ENCODE data around the gene FBF1.

FBF1 gene

DNA sequence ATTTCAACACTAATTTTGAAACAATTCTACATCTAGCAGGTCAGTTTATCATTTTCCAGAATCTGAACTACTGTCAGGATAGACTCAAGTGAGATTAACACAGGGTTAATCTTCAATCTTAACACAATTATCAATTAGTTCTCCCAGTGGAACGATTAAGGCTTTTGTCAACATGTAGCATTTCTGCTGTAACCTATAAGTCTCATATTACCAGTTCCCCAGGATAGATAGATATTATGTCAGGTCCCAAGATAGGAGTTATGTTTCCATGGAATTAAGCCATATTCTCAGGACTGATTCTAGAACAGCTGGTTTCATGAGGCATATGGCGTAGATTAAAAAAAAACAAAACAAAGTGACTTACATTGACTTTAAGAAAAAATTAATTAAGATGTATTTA is 4.4 kb upstream of the FBF1 start:
- DNase-seq: peak; percentile 46

DNA sequence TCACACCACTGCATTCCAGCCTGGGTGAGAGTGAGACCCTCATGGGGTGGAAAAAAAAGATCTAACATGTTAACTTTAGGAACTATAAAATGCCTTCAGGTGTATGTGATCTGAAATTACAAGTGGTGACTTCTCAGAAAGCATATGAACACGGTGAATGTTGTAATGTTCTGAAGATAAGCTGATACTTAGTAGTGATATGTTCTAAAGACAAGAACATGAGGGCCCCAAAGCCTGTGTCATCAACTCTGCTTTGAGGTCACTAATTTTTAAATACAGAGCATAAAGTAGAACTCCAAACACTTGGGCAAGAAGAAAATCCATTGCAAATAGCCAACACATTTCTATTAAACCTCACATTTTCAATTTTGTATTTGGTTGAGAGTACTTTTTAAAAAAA is 2.6 kb upstream of the FBF1 start:
- no peak for DNase-seq

DNA sequence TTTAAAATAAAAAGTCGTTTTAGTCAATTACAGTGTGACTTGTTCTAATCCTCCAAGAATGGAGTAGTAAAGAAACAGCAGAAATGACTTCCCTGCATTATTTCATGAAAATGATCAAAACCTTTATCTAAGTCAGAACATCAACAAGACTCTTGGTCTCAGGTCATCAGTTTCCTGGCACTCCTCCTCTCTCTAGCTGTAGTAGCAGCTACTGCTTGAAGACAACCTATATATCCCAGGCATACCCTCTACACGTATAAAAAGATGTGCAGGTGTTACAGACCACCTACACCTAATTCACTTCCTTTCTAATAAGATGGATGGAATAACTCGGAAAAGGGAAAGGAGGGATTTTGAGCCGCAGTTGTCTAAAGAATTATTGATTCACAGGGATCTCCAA is 1.6 kb upstream of the FBF1 start:
- DNase-seq: no peak

DNA sequence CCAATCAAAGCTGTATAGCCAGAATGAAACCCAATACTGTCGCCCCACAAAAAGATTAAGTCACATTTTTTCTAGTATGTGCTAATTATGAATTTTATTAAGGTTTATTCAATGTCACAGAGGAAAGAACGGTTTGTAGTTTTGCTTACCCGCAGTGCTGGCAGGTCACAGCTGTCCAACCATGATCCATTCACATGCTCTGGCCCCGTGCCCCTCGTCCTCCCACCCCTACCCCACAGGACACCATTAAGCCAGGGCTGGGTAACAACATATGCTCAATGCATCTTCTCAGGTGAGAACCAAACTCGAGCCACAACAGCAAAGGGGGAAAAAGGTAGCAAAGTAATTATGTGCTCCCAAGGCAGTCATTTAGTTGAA is 589 bp upstream of the FBF1 start:
- DNase-seq: no peak

DNA sequence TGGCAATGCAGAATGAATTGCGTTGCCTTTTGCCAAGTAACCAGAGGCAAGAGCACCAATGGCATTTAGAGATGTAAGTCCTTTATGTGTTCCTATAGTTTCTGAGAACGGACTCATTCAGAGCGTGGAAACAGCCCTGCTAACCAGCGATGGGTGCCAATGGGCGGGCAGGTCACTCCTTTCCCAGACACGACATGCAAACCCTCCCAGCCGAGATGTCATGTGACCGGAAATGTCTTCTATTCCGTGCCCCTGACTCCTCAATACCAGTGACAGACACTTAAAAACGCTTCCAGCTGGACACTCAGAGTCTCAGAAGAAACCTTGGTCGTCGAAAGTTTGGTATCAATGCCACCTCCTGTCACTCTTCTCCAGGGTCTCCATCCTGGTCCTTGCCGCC is 3.2 kb downstream of the FBF1 start:
- no peak for DNase-seq

DNA sequence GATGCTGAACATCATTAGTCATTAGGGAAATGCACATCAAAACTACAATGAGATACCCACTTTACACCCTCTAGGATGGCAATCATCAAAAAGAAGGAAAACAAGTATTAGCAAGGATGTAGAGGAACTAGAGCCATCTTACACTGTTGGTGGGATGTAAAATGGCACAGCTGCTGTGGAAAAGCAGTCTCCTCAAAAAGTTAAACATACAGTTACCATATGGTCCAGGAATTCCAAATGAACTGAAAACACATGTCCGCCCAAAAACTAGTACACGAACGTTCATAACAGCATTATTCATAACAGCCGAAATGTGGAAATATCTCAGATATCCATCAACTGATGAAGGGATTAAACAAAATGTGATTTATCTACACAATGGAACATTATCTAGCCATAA is 7.0 kb downstream of the FBF1 start:
- DNase-seq: no peak

DNA sequence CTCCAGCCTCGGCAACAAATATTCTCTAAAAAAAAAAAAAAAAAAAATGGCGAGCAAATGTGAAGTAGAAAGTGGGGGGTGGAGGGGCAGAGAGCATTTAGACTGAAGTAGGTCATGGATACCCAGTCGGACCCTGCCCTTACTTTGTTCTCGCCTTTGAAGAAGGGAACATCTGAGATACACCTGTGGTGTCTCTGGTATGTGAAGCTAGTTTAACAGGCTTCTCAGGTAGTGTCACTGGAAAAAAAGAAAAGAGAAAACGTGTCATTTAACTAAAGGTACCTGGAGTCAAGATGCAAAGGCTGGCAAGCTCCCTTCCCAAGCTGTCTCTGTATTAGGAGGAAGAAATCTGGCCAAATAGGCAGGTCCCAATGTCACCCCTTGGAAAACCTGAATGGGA is 8.0 kb downstream of the FBF1 start:
- DNase-seq: no peak

DNA sequence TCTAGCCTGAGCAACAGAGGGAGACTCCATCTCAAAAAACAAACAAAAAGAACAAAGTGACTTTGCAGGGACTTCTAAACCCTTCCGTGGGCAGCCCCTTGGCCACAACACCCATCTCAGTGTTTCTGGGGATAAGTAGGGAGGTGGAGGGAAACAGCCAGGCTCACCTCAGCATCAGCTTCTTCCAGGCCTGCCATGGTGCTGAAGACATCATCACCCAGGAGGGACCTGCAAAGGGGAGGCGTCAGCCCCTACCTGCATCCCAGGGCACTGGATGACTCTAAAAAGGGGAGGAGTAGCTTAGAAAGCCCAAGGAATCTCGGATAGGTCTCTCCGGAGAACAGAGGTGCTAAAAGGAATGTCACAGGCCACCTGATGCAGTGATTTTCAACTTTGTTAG is 9.8 kb downstream of the FBF1 start:
- no peak for DNase-seq

DNA sequence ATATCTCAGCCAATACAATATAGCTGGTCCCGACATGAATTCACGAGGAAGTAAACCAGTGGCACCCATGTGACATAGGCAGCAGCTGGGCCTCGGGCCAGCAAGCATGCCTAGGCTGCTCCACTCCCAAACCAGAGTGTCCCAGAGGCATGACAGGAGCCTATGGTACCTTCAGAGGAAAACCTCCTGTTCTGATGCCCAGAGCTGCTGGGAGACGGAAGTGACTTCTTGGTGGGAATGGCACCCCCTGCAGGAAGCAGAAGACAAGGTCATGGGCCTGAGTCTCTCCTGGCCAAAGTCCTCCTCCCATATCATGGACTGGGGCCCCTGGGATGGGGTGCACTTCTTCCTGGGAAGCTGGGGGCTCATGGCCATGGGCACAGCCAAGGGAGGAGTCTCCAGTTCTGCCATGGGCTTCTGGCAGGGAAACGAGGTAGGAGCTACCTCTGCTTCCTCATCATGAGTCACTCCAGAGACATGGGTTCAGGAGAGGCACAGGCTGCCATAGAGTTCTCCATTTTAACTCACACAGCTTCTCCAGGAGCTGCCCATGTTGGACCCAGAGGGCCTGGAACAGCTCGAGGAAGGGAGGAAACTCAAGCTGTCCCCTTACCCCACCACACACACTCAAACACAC is 13.4 kb downstream of the FBF1 start:
- no peak for DNase-seq

DNA sequence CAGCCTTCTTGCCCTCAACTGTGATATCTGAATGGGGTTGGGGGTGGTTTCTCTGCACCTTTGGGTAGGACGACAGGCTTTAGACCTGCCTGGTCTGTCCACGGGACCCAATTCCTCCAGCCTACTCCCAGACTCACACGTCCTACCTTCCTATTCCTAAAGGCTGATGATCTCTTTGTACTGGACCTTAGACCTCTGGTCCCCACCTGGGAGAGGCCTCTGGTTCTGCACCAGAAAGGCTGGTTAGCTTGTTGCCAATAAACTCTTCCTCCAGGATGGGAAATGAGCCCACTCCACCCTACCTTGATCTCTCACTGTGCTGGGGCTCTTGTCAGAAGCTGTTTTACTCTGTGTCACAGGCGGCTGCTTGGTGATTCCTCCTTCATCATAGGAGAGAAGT is 14.4 kb downstream of the FBF1 start:
- no peak for DNase-seq

DNA sequence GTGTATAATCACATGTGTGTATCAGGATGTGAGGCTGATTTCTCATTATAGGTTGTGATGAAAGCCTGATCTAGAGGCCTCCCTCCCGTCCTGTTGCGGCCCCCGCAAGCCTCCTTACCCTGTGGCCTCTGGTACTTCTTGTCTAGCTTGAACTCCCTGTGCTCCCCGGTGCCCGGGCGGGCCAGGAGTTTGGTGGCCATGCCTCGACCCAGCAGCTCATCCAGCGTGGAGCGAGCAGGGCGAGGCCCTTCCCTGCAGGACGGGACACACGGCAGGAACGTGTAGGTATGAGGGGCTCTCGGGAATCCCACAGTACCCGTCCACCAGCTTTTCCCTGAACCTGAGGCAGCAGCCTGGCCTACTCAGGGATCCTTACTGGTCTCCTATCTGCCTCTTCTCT is 14.9 kb downstream of the FBF1 start:
- DNase-seq: no peak

DNA sequence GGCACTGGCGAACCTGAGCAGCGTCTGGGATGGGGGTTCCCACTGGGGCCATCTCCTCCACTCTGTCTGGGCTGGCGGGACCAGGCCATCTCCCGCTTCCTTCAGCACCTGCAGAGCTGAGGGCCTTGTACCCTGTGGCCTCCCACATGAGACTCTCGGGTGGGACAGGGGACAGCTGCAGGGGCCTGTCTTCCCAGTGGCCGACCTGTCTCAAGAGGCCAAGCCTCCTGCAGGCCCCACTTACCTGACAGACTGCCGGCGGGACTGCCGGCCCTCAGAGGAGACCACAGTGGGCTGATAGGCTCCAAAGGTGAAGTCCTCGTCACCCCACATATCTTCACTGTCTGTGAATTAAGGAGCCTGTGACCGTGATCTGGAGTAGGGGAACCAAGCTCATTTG is 15.7 kb downstream of the FBF1 start:
- no peak for DNase-seq

DNA sequence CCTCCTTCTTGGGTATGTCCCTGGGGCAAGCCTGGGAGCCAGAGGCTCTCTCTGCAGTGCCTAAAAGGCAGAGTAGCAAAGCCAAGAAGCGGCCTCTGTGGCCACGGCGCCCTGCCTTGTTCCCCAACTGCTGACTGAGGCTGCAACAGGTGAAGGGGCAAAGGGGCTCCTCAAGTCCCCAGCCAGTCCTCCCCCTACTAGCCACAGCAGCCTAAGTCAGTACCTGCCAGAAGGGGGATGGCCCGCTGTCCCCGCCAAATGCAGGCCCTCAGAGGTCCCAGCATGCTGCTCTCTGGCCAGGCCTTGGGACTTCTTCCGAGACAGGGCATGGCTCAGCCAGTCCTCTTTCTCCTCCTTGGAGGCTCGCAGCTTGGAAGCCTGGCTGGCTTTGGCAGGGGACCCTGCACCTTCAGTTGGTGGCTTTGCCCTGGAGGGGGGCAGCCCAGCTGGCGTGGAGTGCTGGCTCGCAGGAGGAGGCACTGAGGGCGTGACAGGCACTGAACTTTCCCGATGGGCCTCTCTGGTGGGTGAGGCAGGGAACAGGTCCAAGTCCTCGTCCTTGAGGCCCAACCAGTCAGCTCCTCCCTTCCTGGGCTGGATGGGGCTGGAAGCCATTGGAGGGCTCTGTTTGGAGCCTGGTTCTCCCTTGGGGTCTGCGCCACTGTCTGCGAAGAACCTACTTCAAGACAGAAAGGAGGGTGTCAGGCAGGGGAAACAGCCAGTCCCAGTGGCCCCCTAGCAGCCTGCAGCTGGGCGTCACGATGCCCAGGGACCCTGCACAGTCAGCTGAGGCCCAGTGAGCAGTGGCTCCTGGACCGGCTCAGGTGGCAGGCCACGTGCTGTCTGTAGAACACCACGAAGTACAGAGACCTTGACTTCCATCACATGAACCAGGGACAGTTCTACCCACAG is 17.6 kb downstream of the FBF1 start:
- no peak for DNase-seq

DNA sequence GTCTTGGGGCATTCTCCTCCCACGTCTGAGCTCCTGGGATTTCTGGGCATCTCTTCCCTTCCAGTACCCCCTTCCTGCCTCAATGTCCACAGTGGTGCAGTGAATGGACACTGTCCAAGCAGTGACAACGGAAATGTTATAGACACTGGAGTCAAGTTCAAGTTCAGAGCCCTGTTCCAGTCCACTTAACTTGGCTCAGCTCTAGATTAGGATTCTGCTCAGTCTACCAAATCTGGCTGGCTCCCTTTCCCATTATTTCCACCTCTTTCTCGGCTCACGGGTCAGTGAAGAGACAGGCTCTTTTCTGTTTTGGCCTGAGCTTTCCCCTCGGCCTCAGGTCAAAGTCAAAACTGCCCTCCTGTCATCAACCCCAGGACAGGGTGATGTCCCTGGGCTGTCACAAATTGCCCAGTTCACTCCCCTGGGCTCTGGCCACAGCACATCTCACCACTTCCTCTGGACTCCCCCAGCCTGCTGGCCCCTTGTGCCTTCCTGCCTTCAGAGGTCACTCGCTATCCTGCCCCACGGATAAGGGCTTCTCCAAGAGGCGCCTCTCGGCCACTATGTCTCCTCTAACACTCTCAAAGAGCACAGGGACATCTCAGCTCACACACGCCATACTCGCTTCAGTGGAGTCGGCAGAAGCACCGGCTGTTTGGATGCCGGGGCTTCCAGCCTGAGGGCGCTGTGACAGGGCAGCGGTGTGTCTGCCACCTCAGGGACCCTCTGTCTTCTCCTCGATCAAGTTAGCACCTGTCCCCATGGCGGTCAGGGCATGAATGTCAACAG is 18.5 kb downstream of the FBF1 start:
- DNase-seq: no peak

DNA sequence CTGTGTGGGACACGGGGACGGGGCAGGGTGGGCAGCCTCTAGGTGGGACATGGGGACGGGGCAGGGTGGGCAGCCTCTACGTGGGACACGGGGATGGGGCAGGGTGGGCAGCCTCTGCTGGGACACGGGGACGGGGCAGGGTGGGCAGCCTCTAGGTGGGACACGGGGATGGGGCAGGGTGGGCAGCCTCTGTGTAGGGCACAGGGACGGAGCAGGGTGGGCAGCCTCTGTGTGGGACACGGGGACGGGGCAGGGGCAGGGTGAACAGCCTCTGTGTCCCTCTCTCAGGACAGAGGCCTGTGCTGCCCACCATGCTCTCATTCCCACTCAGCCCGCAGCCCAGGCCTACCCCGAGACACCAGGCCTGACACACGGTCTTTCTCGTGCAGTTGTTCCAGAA is 19.2 kb downstream of the FBF1 start:
- no peak for DNase-seq

DNA sequence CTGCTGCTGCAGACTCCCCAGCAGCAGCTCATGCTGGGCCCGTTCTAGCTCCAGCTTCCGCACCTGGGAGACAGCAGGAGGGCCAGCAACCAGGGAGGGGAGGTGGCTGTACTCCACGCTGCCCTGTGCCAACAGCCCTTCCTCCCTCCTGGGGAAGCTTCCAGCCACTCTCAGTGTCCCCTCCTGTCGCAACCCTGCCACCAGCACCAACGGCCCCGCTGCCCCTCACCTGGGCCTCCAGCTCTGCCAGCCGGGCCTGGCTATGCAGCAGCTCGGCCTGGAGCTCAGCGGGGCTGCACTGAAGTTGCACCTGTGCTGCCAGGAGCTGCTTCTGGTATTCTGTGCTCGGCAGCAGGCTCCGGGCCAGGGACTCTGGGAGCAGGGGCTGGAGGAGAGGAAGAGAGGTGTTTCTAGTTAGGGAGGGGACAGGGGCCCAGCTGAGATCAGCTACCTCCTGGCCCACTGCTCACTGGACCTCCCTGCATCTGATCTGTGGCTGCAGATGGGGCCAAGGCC is 20.7 kb downstream of the FBF1 start:
- no peak for DNase-seq

DNA sequence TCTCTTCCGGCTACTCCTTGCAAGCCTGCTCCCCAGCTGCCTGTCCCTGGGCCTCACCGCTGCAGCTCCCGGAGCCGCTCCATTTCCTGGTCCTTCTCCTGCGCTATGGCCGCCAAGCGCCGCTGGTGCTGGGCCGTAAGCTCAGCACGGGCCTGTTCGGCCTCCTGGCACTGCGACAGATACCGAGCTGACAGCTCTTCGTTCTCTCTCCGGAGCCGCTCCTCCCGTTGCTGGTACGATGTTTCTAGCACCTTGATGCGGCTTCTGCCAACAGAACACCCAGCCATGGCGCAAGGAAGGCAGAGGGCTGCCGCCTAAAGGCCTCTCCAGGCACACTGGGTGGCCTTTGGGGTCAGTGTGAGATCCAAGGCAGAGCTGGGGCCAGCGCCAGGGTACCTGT is 21.2 kb downstream of the FBF1 start:
- no peak for DNase-seq

DNA sequence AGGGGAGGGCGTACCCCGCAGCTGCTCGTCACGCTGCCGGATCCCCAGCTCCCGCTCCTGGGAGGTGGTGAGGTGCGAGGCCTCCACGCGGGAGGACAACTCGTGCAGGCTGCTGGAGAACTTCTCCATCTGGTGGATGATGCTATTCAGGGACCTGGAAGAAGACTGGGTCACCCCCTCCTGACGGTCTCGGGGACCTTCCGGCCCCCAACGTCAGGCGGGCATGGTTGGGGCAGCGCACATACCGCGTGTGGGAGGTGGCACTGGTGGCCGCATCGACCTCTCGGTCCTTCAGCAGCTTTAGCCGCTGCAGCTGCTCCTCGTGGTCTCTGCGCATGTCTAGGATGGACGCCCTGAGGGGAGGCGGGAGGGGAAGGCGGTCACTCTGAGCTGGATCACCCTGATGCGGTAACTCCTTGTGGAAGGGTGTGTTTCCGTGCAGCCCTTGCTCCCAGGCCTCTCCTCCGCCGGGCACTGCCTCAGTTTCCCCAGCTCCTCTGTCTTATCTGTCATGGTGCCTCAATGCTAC is 22.9 kb downstream of the FBF1 start:
- no peak for DNase-seq

DNA sequence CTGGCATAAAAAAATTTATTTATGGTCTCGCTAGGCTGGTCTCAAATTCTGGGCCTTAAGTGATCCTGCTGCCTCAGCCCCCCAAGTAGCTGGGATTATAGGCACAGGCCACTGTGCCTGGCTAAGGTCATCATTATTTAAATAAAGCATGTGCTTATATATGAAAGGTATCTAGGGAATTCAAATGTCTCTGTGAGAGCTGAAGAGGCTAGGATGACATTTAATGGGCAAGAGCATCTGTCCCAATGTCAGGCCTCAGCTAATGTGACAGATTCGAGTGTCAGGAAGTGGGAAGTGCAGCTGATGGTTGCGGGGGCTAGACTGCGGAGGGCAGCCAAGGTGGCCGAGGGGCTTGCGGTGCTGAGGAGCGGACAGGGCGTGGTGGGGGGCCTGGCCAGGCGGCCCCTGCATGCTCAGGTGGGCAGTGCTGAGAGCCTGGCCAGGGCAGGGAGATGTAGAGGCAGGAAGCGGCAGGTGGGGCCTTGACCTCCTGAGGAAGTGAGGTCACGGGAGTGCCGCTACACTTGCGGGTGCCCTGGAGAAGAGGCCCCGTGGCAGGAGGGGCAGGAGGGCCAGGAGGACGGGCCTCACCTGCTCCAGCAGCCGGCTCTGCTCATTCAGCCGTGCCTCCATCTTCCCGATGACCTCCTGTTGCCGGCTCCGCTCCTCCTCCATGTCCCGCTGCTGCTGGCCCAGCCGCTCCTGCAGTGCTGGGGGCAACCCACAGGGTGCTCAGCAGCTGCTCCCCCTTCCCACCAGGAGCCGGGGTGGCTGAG is 23.5 kb downstream of the FBF1 start:
- no peak for DNase-seq

DNA sequence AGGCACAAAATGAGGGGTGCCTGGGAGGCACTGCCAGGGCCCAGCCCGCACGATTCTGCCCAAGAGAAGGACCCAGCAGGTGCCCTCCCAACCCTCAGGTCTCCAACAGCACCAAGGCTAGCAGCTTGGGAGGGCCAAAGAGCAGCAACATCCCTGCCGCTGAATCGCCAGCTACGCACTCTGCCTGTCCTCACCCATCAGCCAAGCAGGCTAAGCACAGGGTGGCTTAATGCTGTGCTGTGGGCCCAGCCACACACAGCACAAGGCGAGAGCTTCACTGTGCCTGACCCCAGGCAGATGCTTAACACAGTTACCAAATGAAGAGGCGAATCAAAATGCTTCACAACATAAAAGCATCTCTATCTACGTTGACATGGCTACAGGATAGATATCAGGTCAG is 25.6 kb downstream of the FBF1 start:
- DNase-seq: no peak

DNA sequence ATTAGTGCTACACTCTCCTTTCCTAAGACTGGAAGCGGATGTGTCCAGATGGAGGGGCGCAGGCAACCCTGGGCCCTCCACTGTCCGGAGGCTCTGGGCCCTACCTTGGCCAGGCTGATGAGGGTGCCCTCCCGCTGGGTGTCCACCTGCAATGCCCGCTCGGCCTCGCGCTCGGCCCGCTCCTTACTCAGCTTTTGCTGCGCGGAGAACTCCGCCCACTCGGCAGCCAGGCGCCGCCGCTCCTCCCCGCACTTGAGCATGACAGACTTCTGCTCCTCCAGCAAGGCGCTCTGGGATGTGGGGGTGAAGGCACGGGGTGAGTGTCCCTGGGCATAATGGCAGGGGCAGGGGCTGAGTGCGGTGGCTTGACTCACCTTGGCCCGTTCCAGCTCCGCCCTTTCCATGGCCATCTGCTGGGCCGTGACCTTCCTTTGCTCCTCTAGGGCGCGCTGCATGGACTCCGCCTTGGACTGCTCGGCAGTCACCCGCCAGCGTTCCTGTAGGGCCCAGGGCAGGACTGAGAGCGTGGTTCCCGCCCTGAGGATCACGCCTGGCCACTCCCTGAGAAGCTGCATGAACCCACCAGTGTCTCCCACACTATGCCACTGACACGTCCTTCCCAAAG is 26.1 kb downstream of the FBF1 start:
- no peak for DNase-seq

DNA sequence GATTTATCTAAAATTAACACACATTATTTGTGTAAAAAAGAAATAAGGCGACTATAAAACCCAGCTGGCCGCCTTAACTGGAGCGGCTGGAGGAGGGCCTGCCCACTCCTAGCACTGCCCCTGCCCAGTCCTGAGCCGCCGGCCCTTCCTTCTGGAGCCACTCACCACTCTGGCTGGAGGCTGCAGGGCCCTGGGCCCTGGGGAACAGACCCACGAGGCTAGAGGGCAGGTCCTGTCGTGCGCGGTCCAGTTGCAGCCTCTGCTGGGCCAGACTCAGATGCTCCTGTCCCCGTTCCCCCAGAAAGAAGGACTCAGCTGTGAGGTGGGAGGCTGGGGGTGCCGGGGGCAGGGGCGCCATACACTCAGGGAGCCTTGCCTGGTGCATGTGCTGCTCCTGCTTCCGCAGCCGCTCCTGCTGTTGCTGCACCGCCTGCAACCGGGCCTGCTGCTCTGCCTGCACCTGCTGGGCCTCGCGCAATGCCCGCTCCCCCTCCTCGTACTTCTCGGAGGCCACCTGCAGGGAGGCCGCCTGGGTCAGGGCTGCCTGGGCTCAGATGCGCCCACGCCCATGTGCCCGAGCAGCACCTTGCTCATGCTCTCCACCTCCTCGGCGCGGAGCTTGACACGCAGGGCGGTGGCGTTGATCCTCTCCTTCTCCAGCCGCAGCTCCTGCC is 27.2 kb downstream of the FBF1 start:
- DNase-seq: no peak
